Adrenal gland (tissue), 12 donors: Measurements from ENCODE around the gene AOPEP. TPM values are rescaled to one million over a fixed set of nuclear protein-coding genes. Genes with fewer than 3 reads are reported as not detected.

Experiments
- DNase-seq, 7 donors: peaks; one replicate each; pipeline ENCODE4 v3.0.0-alpha.2; 2019 to 2020
- H3K27ac ChIP-seq, 5 donors: fragments of 200-600 bp; sonication (generic) in 4 of 5; 1 replicate in 3 of 5; 2 replicates in 2 of 5; pipeline versions ENCODE4 v1.5.1 to v1.8.0; 2016 to 2020; ENCODE audit warnings: mild to moderate bottlenecking in 1 of 5
- H3K27me3 ChIP-seq: fragments of 200-600 bp; 2 replicates; pipeline ENCODE4 v1.8.0; 2021
- H3K36me3 ChIP-seq, 2 donors: fragments of 200-600 bp; replicated peaks in 1 of 2; 1 replicate in 1 of 2; 2 replicates in 1 of 2; pipeline versions ENCODE4 v1.5.1 to v1.8.0; 2018 to 2022
- H3K4me1 ChIP-seq, 2 donors: fragments of 200-600 bp; replicated peaks in 1 of 2; 1 replicate in 1 of 2; 2 replicates in 1 of 2; pipeline versions ENCODE4 v1.5.1 to v1.8.0; 2018 to 2021
- H3K4me3 ChIP-seq, 4 donors: fragments of 200-600 bp; sonication (generic) in 3 of 4; one replicate each; pipeline ENCODE4 v1.5.1; 2016 to 2018
- H3K9me3 ChIP-seq, 3 donors: fragments of 200-600 bp; sonication (generic) in 1 of 3; replicated peaks in 1 of 3; 1 replicate in 2 of 3; 2 replicates in 1 of 3; pipeline versions ENCODE4 v1.5.1 to v1.8.0; 2016 to 2021
- CTCF ChIP-seq, 6 experiments: fragments of 450-650 bp in 4 of 6; fragments of 200-600 bp in 2 of 6; sonication (generic) in 1 of 6; IDR thresholded peaks; 1 replicate in 5 of 6; 2 replicates in 1 of 6; pipeline versions ENCODE4 v1.5.1 to v1.8.0; 2016 to 2021; ENCODE audit warnings: antibody characterized with exemption in 6 of 6, mild to moderate bottlenecking in 2 of 6, moderate library complexity in 1 of 6
- POLR2A ChIP-seq, 2 donors: fragments of 450-650 bp; IDR thresholded peaks; one replicate each; pipeline ENCODE4 v1.6.1; 2017; ENCODE audit warnings: antibody characterized with exemption in 2 of 2, mild to moderate bottlenecking in 2 of 2, moderate library complexity in 1 of 2
- WGBS, 4 donors: extraction: QIAGEN DNeasy Blood & Tissue Kit in 2 of 4; methylation state at CpG; one replicate each; pipeline versions ENCODE4 v1.1.5 to v1.1.7; 2013 to 2017; 5-methylcytosine and 5-hydroxymethylcytosine counted together
- intact Hi-C, 2 donors: fragments of 100-400 bp; cut with DNase I; formaldehyde crosslinking; loops; one replicate each; pipeline versions ENCODE4 v1.14.1 to v1.15.0; 2022 to 2023
- polyA plus RNA-seq, 3 donors: library from polyadenylated mRNA; stranded (reverse); fragments of 200-250 nt in 2 of 3; fragments of 350-450 nt in 1 of 3; fragmentation: Illumina TruSeq in 1 of 3; extraction: RNeasy Lipid Tissue Mini Kit (QIAGEN cat#74804) in 1 of 3; gene quantifications; one replicate each; pipeline ENCODE4 v1.2.3, GENCODE V29; 2013 to 2014
- total RNA-seq, 9 donors: library from RNA; depleted of rRNA in 4 of 9; stranded (reverse); fragments of >200 nt in 4 of 9; fragments of 120-200 nt in 1 of 9; fragmentation: NEBNext Ultra II Directional in 1 of 9; extraction: Animal tissue kit (Norgen Biotek cat#: 25700) in 1 of 9; gene quantifications; one replicate each; pipeline versions ENCODE4 v1.1.0 to v1.2.4, GENCODE V29; 2013 to 2023
- donor health status: healthy with polysubstance abuse.
- donor health status: Bipolar disorder and iron deficiency.
- donor health status: DM: yes; HTN: yes; CAD: no.
- donor health status: DM: no; HTN: no; CAD: no.
- donor health status: DM: no; HTN: no; CAD: no.
- donor health status: DM: yes; HTN: yes; CAD: no.

The AOPEP gene
- total and polyA plus RNA-seq, 12 donors, result 31.0 to 99.6 (median 71.0) TPM

GRCh38 chr9:94975480-94975879 lies 249.0 kb downstream of the AOPEP start:
- TF ChIP-seq POLR2A (IDR thresholded peaks at IDR 0.05), result no peak
- TF ChIP-seq CTCF (IDR thresholded peaks at IDR 0.05), result no peak
- Histone ChIP-seq H3K27ac (no peak overlapping the region), H3K4me3 (no peak overlapping the region), H3K9me3 (no peaks in the 10 kb centered on the region), H3K27me3 (no peaks in the 10 kb centered on the region), H3K36me3 (no peaks in the 10 kb centered on the region), H3K4me1 (peaks cover 0 to 3% of the 10 kb centered on the region in 2 donors)
- intact Hi-C loops, result no loop called here
- WGBS, 4 donors, result 90 to 95% (median 94%) methylated on average over 11 of the region's 11 CpGs
- no peak for DNase-seq

- TF ChIP-seq POLR2A (IDR thresholded peaks at IDR 0.05), result no peak
- TF ChIP-seq CTCF (IDR thresholded peaks at IDR 0.05), result no peak
- 83 to 96% (median 87%) methylated on average over 4 of the region's 4 CpGs for WGBS, 4 donors
- H3K4me3 ChIP-seq, result no peak overlapping the region
- intact Hi-C loops, result no loop called here
- no peaks in the 10 kb centered on the region for H3K27me3 ChIP-seq
- H3K4me1 ChIP-seq, result peaks cover 0 to 3% of the 10 kb centered on the region in 2 donors
- H3K27ac ChIP-seq, result no peak overlapping the region
- no peak for DNase-seq
- no peaks in the 10 kb centered on the region for H3K36me3 ChIP-seq
- H3K9me3 ChIP-seq, result no peaks in the 10 kb centered on the region
Measured at GRCh38 chr9:94976077-94976476, 249.6 kb downstream of the AOPEP start.

DNA sequence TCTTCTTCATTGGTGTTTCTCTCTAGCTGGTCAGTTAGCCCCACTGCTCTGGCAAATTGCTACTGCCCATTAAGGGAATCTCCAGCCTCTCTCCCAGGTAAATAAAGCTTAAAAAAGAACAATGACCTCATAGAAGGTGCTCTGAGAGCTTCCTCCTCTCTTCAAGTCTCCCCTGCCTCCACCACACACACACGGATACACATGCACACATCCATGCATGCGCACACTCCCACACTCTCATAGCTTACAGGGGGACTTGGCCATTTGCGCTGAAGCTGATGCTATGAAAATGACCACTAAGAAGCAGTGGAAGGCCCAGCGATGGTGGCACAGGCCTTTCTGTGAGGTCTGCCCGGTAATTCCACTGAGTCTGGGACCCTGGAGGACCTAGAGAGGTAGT lies 250.9 kb downstream of the AOPEP start:
- Histone ChIP-seq H3K4me3 (no peak overlapping the region), H3K4me1 (peaks cover 0 to 3% of the 10 kb centered on the region in 2 donors), H3K27ac (no peak overlapping the region), H3K27me3 (no peaks in the 10 kb centered on the region), H3K9me3 (no peaks in the 10 kb centered on the region), H3K36me3 (no peaks in the 10 kb centered on the region)
- no peak for TF ChIP-seq CTCF (IDR thresholded peaks at IDR 0.05)
- intact Hi-C loops, result no loop called here
- WGBS, 4 donors, result 95 to 98% (median 96%) methylated on average over 5 of the region's 5 CpGs
- DNase-seq, result no peak

GRCh38 chr9:94979904-94980507 lies 253.5 kb downstream of the AOPEP start:
- Histone ChIP-seq H3K9me3 (no peaks in the 10 kb centered on the region), H3K27ac (no peak overlapping the region), H3K4me1 (no peaks in the 10 kb centered on the region), H3K4me3 (no peak overlapping the region), H3K27me3 (no peaks in the 10 kb centered on the region), H3K36me3 (no peaks in the 10 kb centered on the region)
- no peak for DNase-seq
- intact Hi-C loops, result no loop called here
- 92 to 98% (median 95%) methylated on average over 4 to 9 of the region's 9 CpGs for WGBS, 4 donors
- TF ChIP-seq CTCF (IDR thresholded peaks at IDR 0.05) (no peak), POLR2A (IDR thresholded peaks at IDR 0.05) (no peak)
